ENCODE results near the gene RNF121.

- TF ChIP-seq CTCF (IDR thresholded peaks at IDR 0.05; ENCODE audit: low read length), result no peak
- TF ChIP-seq EZH2 (optimal IDR thresholded peaks at IDR 0.05; ENCODE audit: low read depth, low read length), result no peak
Measured at GRCh38 chr11:71949034-71949433, 20.2 kb downstream of the RNF121 start.

All from MM.1S (cell line).